IMR-90 (cell line): Measurements from ENCODE around the gene CMIP. TPM values are rescaled to one million over a fixed set of nuclear protein-coding genes. Genes with fewer than 3 reads are reported as not detected.

ENCODE experiments used
- ATAC-seq: fragments of 200-7000 bp; cut with Tn5 transposase; 2 replicates; pipeline ENCODE4 v1.9.1; 2020; ENCODE audit warnings: low read depth, mild to moderate bottlenecking, moderate library complexity
- BruUV-seq: library from RNA; stranded (reverse); fragments of 400-500 nt; replicated peaks from 2 replicates; lab custom pipeline; 2021; lab: Mats Ljungman, UMichigan
- CTCF ChIA-PET: fragments of 300-600 bp; formaldehyde crosslinking; extraction: SDS; loops from one replicate; lab custom pipeline; 2021; ENCODE audit warnings: antibody characterized with exemption; lab: Yijun Ruan, JAX
- POLR2A ChIA-PET: fragments of 300-600 bp; sonication (Branson Sonifier 250); formaldehyde crosslinking; loops from one replicate; lab custom pipeline; 2022; ENCODE audit warnings: antibody characterized with exemption; ENCODE audit not compliant: unreplicated experiment; lab: Charles Lee
- DNase-seq: peaks from one replicate; pipeline ENCODE4 v3.0.0; 2013
- H2AFZ ChIP-seq: replicated peaks from 2 replicates; pipeline ENCODE3; 2013; ENCODE audit warnings: low read length, mild to moderate bottlenecking; ENCODE audit not compliant: poor library complexity
- H2AK5ac ChIP-seq: 2 replicates; pipeline ENCODE4 v1.6.1; 2013; ENCODE audit warnings: low read depth, low read length, inconsistent platforms
- H2AK9ac ChIP-seq: replicated peaks from 2 replicates; pipeline ENCODE3; 2013; ENCODE audit warnings: mild to moderate bottlenecking, low read depth, low read length, moderate library complexity; ENCODE audit not compliant: poor library complexity
- H2BK120ac ChIP-seq: 2 replicates; pipeline ENCODE4 v1.6.1; 2013; ENCODE audit warnings: low read depth, low read length, inconsistent platforms
- H2BK15ac ChIP-seq: 3 replicates; pipeline ENCODE4 v1.6.1; 2013; ENCODE audit warnings: low read depth, low read length, inconsistent platforms
- H2BK20ac ChIP-seq: 2 replicates; pipeline ENCODE4 v1.6.1; 2013; ENCODE audit warnings: low read depth, mild to moderate bottlenecking, inconsistent platforms, low read length, moderate library complexity
- H2BK5ac ChIP-seq: 2 replicates; pipeline ENCODE4 v1.6.1; 2013; ENCODE audit warnings: mild to moderate bottlenecking, low read depth, low read length, inconsistent platforms; ENCODE audit not compliant: poor library complexity, severe bottlenecking
- H3K14ac ChIP-seq: replicated peaks from 2 replicates; pipeline ENCODE4 v1.6.1; 2013; ENCODE audit warnings: low read depth, low read length, inconsistent platforms
- H3K18ac ChIP-seq: 2 replicates; pipeline ENCODE4 v1.6.1; 2013; ENCODE audit warnings: low read depth, low read length, control low read depth
- H3K23ac ChIP-seq: 2 replicates; pipeline ENCODE4 v1.6.1; 2013; ENCODE audit warnings: low read depth, low read length, inconsistent platforms
- H3K27ac ChIP-seq: 2 replicates; pipeline ENCODE4 v1.5.1; 2013; ENCODE audit warnings: mild to moderate bottlenecking, control low read depth, low read length; ENCODE audit not compliant: insufficient read depth
- H3K27me3 ChIP-seq: 2 replicates; pipeline ENCODE4 v1.6.1; 2013; ENCODE audit warnings: low read length; ENCODE audit not compliant: control insufficient read depth, insufficient read depth
- H3K36me3 ChIP-seq: 2 replicates; pipeline ENCODE4 v1.6.1; 2013; ENCODE audit warnings: low read length, mixed read lengths; ENCODE audit not compliant: control insufficient read depth, insufficient read depth
- H3K4ac ChIP-seq: 2 replicates; pipeline ENCODE4 v1.6.1; 2013; ENCODE audit warnings: low read depth, low read length, inconsistent platforms
- H3K4me1 ChIP-seq: 2 replicates; pipeline ENCODE4 v1.6.1; 2013; ENCODE audit warnings: low read length, mixed read lengths; ENCODE audit not compliant: control insufficient read depth, insufficient read depth
- H3K4me2 ChIP-seq: 2 replicates; pipeline ENCODE4 v1.6.1; 2013; ENCODE audit warnings: low read depth, mild to moderate bottlenecking, control low read depth, low read length, moderate library complexity
- H3K4me3 ChIP-seq: 2 replicates; pipeline ENCODE4 v1.5.1; 2013; ENCODE audit warnings: low read depth, mild to moderate bottlenecking, control low read depth, low read length, moderate library complexity; ENCODE audit not compliant: insufficient read depth
- H3K56ac ChIP-seq: 2 replicates; pipeline ENCODE4 v1.6.1; 2013; ENCODE audit warnings: low read length, inconsistent platforms; ENCODE audit not compliant: insufficient read depth; ENCODE audit errors: extremely low read depth
- H3K79me1 ChIP-seq, 2 experiments: 2 replicates each; pipeline ENCODE4 v1.6.1; 2013; ENCODE audit warnings: low read length in 2 of 2, inconsistent platforms in 1 of 2, low read depth in 1 of 2
- H3K9ac ChIP-seq: 2 replicates; pipeline ENCODE4 v1.6.1; 2013; ENCODE audit warnings: low read depth, low read length, control low read depth
- H3K9me1 ChIP-seq: 2 replicates; pipeline ENCODE4 v1.6.1; 2013; ENCODE audit warnings: low read length, inconsistent platforms; ENCODE audit not compliant: insufficient read depth
- H3K9me3 ChIP-seq: 2 replicates; pipeline ENCODE4 v1.6.1; 2013; ENCODE audit warnings: low read length; ENCODE audit not compliant: control insufficient read depth, insufficient read depth
- H4K20me1 ChIP-seq: 2 replicates; pipeline ENCODE4 v1.6.1; 2013; ENCODE audit warnings: low read length, inconsistent platforms; ENCODE audit not compliant: insufficient read depth
- H4K5ac ChIP-seq: 2 replicates; pipeline ENCODE4 v1.6.1; 2013; ENCODE audit warnings: mild to moderate bottlenecking, low read depth, low read length, control low read depth
- H4K8ac ChIP-seq, 2 experiments: 2 replicates each; pipeline ENCODE4 v1.6.1; 2013; ENCODE audit warnings: low read depth in 2 of 2, low read length in 2 of 2, control low read depth in 1 of 2, inconsistent platforms in 1 of 2
- H4K91ac ChIP-seq: 2 replicates; pipeline ENCODE4 v1.6.1; 2013; ENCODE audit warnings: low read depth, low read length, inconsistent platforms; ENCODE audit not compliant: insufficient read depth
- BHLHE40 ChIP-seq: fragments of 150-350 bp; IDR thresholded peaks from 2 replicates; pipeline ENCODE4 v1.6.1; 2016; ENCODE audit warnings: mild to moderate bottlenecking, low read depth, low read length
- CEBPB ChIP-seq: IDR thresholded peaks from 2 replicates; pipeline ENCODE4 v1.6.1; 2012; ENCODE audit warnings: low read depth, low read length, improper control_type of control experiment
- CHD1 ChIP-seq: IDR thresholded peaks from 2 replicates; pipeline ENCODE4 v1.6.1; 2012; ENCODE audit warnings: low read depth, low read length, improper control_type of control experiment
- MAFK ChIP-seq: IDR thresholded peaks from 2 replicates; pipeline ENCODE4 v1.6.1; 2012; ENCODE audit warnings: low read depth, low read length, improper control_type of control experiment
- POLR2A ChIP-seq: IDR thresholded peaks from 2 replicates; pipeline ENCODE4 v1.6.1; 2012; ENCODE audit warnings: mild to moderate bottlenecking, low read depth, low read length
- RAD21 ChIP-seq: IDR thresholded peaks from 2 replicates; pipeline ENCODE4 v1.6.1; 2012; ENCODE audit warnings: low read length, improper control_type of control experiment
- RFX5 ChIP-seq: IDR thresholded peaks from 2 replicates; pipeline ENCODE4 v1.8.0; 2012; ENCODE audit warnings: low read depth, mild to moderate bottlenecking, low read length, moderate library complexity
- SMC3 ChIP-seq: fragments of 150-350 bp; IDR thresholded peaks from 2 replicates; pipeline ENCODE4 v1.6.1; 2016; ENCODE audit warnings: low read depth, mild to moderate bottlenecking, antibody characterized with exemption, low read length, moderate library complexity
- USF2 ChIP-seq: fragments of 150-350 bp; IDR thresholded peaks from 2 replicates; pipeline ENCODE4 v1.6.1; 2017; ENCODE audit warnings: mild to moderate bottlenecking, antibody characterized with exemption, low read length, low read depth
- WGBS, 2 experiments: methylation state at CpG; one replicate each; pipeline versions ENCODE4 v1.1.5 to v1.1.7; 2013; ENCODE audit warnings: missing lambda C conversion rate in 2 of 2; ENCODE audit not compliant: insufficient read length in 1 of 2; ENCODE audit errors: extremely low coverage in 2 of 2; 5-methylcytosine and 5-hydroxymethylcytosine counted together
- dilution Hi-C: fragments of 300-500 bp; cut with HindIII; formaldehyde crosslinking; loops from one replicate; pipeline ENCODE4 v1.14.3; 2018; ENCODE audit warnings: low sequenced_read_pairs; ENCODE audit not compliant: unreplicated experiment
- in situ Hi-C: fragments of 300-500 bp; cut with MboI; formaldehyde crosslinking; loops from 3 replicates; pipeline ENCODE4 v1.14.3; 2019; ENCODE audit warnings: low sequenced_read_pairs, inconsistent platforms, mixed read lengths
- intact Hi-C: fragments of 100-400 bp; cut with micrococcal nuclease; formaldehyde crosslinking; loops from 2 replicates; pipeline ENCODE4 v1.10.0; 2022
- polyA plus RNA-seq, 3 experiments: library from polyadenylated mRNA; depleted of rRNA; stranded (reverse); fragments of >200 nt; gene quantifications; 2 replicates each; pipeline ENCODE4 v1.2.3, GENCODE V29; 2012; ENCODE audit warnings: low replicate concordance in 1 of 3
- total RNA-seq: library from RNA; depleted of rRNA; stranded (reverse); fragments of >200 nt; gene quantifications from 2 replicates; pipeline ENCODE4 v1.2.3, GENCODE V29; 2012

Gene CMIP
- total and polyA plus RNA-seq, 2 of the 4 experiments (the other 2 are of a cell fraction) = 3.2 to 11.6 TPM

- ChIA-PET POLR2A (no interaction called here), CTCF (no interaction called here)
- ATAC-seq (peak; percentile 53), DNase-seq (peak; percentile 65)
- Histone ChIP-seq H3K4ac (no peak overlapping the region), H4K91ac (no peak overlapping the region), H4K8ac (no peak overlapping the region), H4K20me1 (peaks cover 83% of the 10 kb centered on the region), H2BK15ac (no peak overlapping the region), H3K4me2 (no peak overlapping the region), H2BK5ac (no peak overlapping the region), H2BK120ac (no peak overlapping the region), H2BK20ac (no peak overlapping the region), H3K9me1 (no peaks in the 10 kb centered on the region; the same call in 1 of the 2 replicates), H3K79me1 (peaks cover 13 to 36% of the 10 kb centered on the region in 2 experiments), H3K36me3 (peaks cover 9% of the 10 kb centered on the region; the same call in 1 of the 2 replicates), H2AK5ac (no peak overlapping the region), H3K14ac (no peak overlapping the region), H2AK9ac (no peak overlapping the region), H3K4me3 (no peak overlapping the region), H4K5ac (no peak overlapping the region), H3K56ac (no peak overlapping the region), H3K9ac (no peak overlapping the region), H3K23ac (no peak overlapping the region), H2AFZ (no peak overlapping the region), H3K27me3 (no peaks in the 10 kb centered on the region), H3K4me1 (peaks cover 14% of the 10 kb centered on the region), H3K27ac (no peak overlapping the region), H3K9me3 (no peaks in the 10 kb centered on the region), H3K18ac (no peak overlapping the region)
- dilution Hi-C loops = no loop called here
- in situ Hi-C loops = no loop called here
- 81% methylated on average over 5 of the region's 13 CpGs; no CpG with 5 or more reads in 1 of the 2 experiments for WGBS, 2 experiments
- intact Hi-C loops = loop anchor here (5.0 kb wide), 1 partner anchor 206 kb away; no protein-coding TSS in a partner anchor
- TF ChIP-seq CHD1 (no peak), CEBPB (peak; percentile 94), SMC3 (no peak), BHLHE40 (no peak), POLR2A (no peak), RAD21 (no peak), USF2 (no peak), RFX5 (no peak), MAFK (peak; percentile 55; the same call in 1 of the 2 replicates)
- no TSS peak for BruUV-seq
Measured at GRCh38 chr16:81608523-81609209, 164.1 kb downstream of the CMIP start.
